Spleen (tissue), 7 donors: Measurements from ENCODE around the gene ABCA10.

Source experiments
- POLR2A ChIP-seq, 3 donors: fragments of 450-650 bp; IDR thresholded peaks; one replicate each; pipeline ENCODE4 v1.5.1; 2017; ENCODE audit warnings: antibody characterized with exemption in 3 of 3, mild to moderate bottlenecking in 1 of 3
- POLR2AphosphoS5 ChIP-seq, 3 donors: sonication (generic); formaldehyde crosslinking; IDR thresholded peaks; one replicate each; pipeline ENCODE4 v1.5.1; 2017; ENCODE audit warnings: antibody characterized with exemption in 3 of 3
- TF ChIP-seq, protein P1 (sequence below), 11 experiments: fragments of 200-600 bp in 7 of 11; fragments of 450-650 bp in 4 of 11; sonication (generic) in 4 of 11; IDR thresholded peaks in 8 of 11; conservative IDR thresholded peaks in 3 of 11; 1 replicate in 7 of 11; 2 replicates in 4 of 11; pipeline versions ENCODE4 v1.4.0 to v1.8.0; 2016 to 2021; ENCODE audit warnings: antibody characterized with exemption in 11 of 11, inconsistent platforms in 4 of 11, mild to moderate bottlenecking in 1 of 11
- donor health status: DM: no; HTN: no; CAD: no; lungs with moderate emphysema.
- donor health status: DM: no; HTN: no; CAD: no.
- donor health status: DM: no; HTN: no; CAD: no.

DNA sequence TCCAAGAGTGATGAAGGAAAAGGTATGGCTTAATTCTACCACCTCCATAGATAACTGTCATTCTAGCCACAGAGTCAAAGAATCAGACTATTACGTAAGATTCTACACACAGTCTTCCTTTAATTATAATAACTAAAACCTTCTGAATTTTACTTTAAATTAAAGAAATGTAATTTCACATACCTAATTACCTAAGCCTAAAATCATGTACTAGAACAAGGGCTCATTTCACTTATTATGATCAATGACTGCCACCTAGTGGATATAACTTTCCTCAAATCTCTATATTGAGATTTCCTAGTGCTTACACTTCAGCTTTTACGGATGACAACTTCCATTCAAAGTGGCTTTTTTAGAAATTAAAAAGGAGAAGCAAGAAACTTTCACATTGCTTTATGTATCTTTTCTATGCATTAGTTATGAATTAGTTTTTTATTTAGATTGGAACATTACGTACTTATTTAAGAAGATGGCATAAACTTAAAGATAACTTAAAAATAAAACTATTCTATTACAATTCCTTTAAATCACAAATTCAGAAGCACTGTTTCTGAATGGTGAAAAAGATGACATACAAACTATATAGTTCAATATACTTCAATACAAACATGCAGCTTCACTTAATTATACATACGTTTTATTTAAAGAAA, 18.2 kb upstream of the ABCA10 start:
- TF ChIP-seq POLR2A (IDR thresholded peaks at IDR 0.05) (no peak), POLR2AphosphoS5 (IDR thresholded peaks at IDR 0.05) (no peak)
- TF ChIP-seq, protein P1, sequence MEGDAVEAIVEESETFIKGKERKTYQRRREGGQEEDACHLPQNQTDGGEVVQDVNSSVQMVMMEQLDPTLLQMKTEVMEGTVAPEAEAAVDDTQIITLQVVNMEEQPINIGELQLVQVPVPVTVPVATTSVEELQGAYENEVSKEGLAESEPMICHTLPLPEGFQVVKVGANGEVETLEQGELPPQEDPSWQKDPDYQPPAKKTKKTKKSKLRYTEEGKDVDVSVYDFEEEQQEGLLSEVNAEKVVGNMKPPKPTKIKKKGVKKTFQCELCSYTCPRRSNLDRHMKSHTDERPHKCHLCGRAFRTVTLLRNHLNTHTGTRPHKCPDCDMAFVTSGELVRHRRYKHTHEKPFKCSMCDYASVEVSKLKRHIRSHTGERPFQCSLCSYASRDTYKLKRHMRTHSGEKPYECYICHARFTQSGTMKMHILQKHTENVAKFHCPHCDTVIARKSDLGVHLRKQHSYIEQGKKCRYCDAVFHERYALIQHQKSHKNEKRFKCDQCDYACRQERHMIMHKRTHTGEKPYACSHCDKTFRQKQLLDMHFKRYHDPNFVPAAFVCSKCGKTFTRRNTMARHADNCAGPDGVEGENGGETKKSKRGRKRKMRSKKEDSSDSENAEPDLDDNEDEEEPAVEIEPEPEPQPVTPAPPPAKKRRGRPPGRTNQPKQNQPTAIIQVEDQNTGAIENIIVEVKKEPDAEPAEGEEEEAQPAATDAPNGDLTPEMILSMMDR (IDR thresholded peaks at IDR 0.05 in 8 of 11, conservative IDR thresholded peaks at IDR 0.05 in 3 of 11), result peak in 10 of 11 experiments; percentile 38 to 65 (median 59)
